ENCODE measurements around the gene SLC2A9. TPM values are rescaled to one million over a fixed set of nuclear protein-coding genes. Genes with fewer than 3 reads are reported as not detected.

Gene SLC2A9
- total RNA-seq, 1 experiment from 2014 or later = 3.5 TPM

GRCh38 chr4:9933956-9934355, 87.3 kb downstream of the SLC2A9 start:
- intact Hi-C loops (cut with micrococcal nuclease; ENCODE audit: unreplicated experiment) = no loop called here
- H3K27me3 ChIP-seq (ENCODE audit: control insufficient read depth, insufficient read depth, low read length) = no peaks in the 10 kb centered on the region
- no peaks in the 10 kb centered on the region for H3K36me3 ChIP-seq (ENCODE audit: control insufficient read depth, insufficient read depth, low read length)
- H3K9me3 ChIP-seq (ENCODE audit: control insufficient read depth, insufficient read depth, low read depth, low read length) = no peaks in the 10 kb centered on the region
- POLR2A ChIA-PET = no interaction called here
- in situ Hi-C loops (cut with HindIII; ENCODE audit: low pct_unique_long_range_greater_than_20kb, low sequenced_read_pairs) = no loop called here
- no peak overlapping the region for H3K4me3 ChIP-seq (ENCODE audit: low read depth in 2 of 2, low read length in 2 of 2)
- CTCF ChIA-PET = no interaction called here
- H3K27ac ChIP-seq (ENCODE audit: low read length) = no peak overlapping the region
- DNase-seq (ENCODE audit: low read depth, low spot score) (no peak), ATAC-seq (no peak)
- no TSS peak for BruUV-seq (replicated peaks)
- no peak for TF ChIP-seq TCF7L2 (IDR thresholded peaks at IDR 0.05; ENCODE audit: low read depth, low read length)
- no peak for TF ChIP-seq SIN3A (IDR thresholded peaks at IDR 0.05; ENCODE audit: borderline replicate concordance, insufficient read depth, low read depth, low read length)
- TF ChIP-seq CTCF (IDR thresholded peaks at IDR 0.05) = no peak
- no peak for TF ChIP-seq POLR2AphosphoS5 (IDR thresholded peaks at IDR 0.05; ENCODE audit: low read depth, low read length)
- no peak for TF ChIP-seq REST (IDR thresholded peaks at IDR 0.05; ENCODE audit: insufficient read depth in 1 of 2, low read depth in 2 of 2, low read length in 1 of 2)
- no peaks in the 10 kb centered on the region for H3K4me1 ChIP-seq (ENCODE audit: control insufficient read depth, insufficient read depth, low read length)

GRCh38 chr4:9933184-9933583, 88.1 kb downstream of the SLC2A9 start:
- DNase-seq (ENCODE audit: low read depth, low spot score) = no peak
- H3K4me1 ChIP-seq (ENCODE audit: control insufficient read depth, insufficient read depth, low read length) = no peaks in the 10 kb centered on the region
- TF ChIP-seq POLR2AphosphoS5 (IDR thresholded peaks at IDR 0.05; ENCODE audit: low read depth, low read length) (no peak), CTCF (IDR thresholded peaks at IDR 0.05) (no peak), SIN3A (IDR thresholded peaks at IDR 0.05; ENCODE audit: borderline replicate concordance, insufficient read depth, low read depth, low read length) (no peak), TCF7L2 (IDR thresholded peaks at IDR 0.05; ENCODE audit: low read depth, low read length) (no peak)
- no peaks in the 10 kb centered on the region for H3K36me3 ChIP-seq (ENCODE audit: control insufficient read depth, insufficient read depth, low read length)
- in situ Hi-C loops (cut with HindIII; ENCODE audit: low pct_unique_long_range_greater_than_20kb, low sequenced_read_pairs) = no loop called here
- no peak overlapping the region for H3K4me3 ChIP-seq (ENCODE audit: low read depth in 2 of 2, low read length in 2 of 2)
- intact Hi-C loops (cut with micrococcal nuclease; ENCODE audit: unreplicated experiment) = no loop called here
- H3K27ac ChIP-seq (ENCODE audit: low read length) = no peak overlapping the region
- CTCF ChIA-PET = no interaction called here
- no peaks in the 10 kb centered on the region for H3K9me3 ChIP-seq (ENCODE audit: control insufficient read depth, insufficient read depth, low read depth, low read length)
- no peak for ATAC-seq
- no TSS peak for BruUV-seq (replicated peaks)
- no peaks in the 10 kb centered on the region for H3K27me3 ChIP-seq (ENCODE audit: control insufficient read depth, insufficient read depth, low read length)
- POLR2A ChIA-PET = no interaction called here

Measured in Panc1 (cell line).